ENCODE results near the gene NECTIN1.

The NECTIN1 gene

GRCh38 chr11:119671051-119671450 lies 57.9 kb downstream of the NECTIN1 start:
- no peak for DNase-seq

DNA sequence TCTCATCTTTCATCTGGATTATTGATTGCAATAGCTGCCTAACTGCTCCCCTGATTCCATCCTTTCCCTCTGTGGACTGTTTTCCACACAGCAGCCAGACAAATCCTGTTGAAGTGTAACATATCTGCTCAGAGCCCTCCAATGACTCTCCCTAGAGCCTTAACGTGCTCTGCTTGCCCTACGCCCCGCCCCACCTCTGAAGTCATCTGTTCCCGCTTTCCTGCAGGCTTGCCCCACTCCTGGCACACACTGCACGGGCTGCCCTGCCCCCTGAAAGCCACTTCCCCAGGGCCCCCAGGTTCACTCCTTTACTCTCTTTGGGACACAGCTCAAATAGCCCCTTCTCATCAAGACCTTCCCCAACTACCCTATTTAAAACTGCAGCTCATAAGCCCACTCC lies 59.5 kb downstream of the NECTIN1 start:
- no peak for DNase-seq

DNA sequence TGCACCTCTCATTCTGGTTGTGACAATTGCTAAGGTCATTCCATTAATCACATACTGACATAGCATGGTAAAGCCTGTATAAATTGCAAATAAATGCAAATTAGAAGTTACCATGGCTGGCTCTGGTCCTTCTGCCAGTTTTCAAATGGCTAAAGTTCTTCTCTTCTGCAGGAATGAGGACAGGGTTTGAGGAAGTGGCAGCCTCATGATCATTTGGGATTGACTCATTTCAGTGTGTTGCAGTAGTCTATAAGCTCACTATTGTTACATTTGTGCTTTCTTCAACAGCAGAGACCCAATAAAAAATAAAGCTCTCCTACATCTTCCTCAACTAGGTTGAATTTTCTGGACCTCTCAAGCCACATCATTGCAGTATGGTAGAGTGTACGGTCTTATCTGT lies 60.3 kb downstream of the NECTIN1 start:
- DNase-seq = no peak

- peak; percentile 18 for DNase-seq
Observed at GRCh38 chr11:119666463-119667131, 62.4 kb downstream of the NECTIN1 start.

DNA sequence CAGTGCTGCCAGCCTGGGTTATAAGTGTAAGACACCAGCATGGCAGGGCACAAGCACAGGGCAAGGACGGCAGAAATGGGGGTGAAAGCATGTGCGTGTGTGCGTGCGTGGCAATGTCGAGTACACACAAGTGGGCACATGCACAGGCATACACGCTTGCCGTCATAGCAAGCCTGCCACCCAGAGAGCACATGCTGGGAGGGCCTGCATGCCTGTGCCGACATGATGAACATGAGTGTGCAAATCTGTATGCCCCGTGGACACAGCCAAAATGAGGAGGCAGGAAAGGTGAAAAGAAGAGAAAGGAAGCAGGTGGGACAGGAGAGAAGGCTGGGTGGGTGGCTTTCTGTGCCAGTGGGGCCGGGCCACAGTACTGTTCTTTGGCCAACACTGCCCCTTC lies 62.9 kb downstream of the NECTIN1 start:
- no peak for DNase-seq

DNA sequence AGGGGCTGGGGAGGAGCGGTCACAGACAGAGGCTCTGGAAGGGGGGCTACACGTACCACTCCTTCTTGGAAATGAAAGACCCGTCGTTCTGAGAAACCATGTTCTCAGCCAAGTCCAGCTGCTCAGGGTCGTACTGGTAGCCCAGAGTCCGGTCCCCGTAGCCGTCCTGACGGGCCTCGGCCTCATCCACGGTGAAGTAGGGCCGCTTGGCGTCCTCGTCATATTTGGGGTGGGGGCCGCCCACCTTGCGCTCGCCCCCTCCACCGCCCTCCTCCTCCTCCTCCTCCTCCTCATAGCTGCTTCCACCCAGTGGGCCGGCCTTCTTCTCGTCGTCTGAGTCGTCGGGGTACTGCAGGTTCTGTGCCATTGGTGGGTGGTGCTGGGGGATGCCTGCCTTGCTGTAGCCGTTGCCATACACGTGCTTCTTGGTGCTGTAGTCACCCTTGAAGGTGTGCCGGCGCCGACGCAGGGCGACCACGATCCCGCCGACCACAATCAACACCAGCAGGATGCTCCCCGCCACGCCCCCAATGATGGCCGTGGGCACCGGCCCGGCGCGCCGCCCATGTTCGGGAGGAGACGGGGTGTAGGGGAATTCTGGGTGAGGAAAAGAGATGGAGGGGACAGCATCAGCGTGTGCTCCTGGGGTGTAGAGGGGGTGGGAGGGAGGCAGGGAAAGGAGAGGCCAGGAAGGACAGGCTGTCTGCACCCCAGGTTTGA lies 64.1 kb downstream of the NECTIN1 start:
- no peak for DNase-seq

GRCh38 chr11:119664063-119664572 lies 64.9 kb downstream of the NECTIN1 start:
- DNase-seq = no peak

DNA sequence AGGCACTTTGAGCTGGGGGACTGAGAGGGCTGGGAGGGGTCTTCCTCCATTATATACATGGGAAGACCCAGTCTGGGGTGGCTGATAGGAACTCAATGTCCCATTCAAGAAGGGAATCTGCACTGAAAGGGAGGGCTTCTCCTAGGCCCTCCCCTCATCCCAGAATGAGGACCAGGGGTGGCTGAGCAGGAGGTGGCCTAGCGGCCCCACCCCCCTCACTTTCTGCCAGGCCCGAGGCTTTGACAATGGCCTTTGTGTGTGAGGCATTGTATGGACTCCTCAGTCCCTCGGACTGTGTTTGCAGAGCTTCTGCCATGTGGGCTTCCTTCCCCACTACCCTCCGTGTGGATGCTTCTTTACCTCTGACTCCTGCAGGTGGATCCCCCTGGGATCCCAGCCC lies 65.7 kb downstream of the NECTIN1 start:
- DNase-seq = no peak

DNA sequence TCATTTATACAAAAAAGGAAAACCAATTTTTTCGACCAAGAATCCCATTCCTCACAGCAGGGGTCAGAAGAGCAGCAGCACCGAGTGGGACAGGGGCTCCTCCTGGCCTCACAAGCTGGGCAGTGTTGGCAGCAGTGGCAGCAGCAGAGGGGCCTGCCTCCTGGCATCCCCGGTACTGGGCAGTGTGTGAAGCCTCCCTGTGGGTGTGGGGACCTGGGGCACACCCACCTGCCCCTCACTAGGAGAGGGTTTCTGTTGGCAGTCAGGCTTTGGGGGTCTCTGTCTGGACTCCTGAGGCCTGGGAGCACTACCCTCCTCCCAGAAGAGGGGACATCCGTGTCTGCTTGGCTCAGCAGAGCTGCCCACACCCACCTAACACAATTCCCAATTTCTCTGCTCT lies 67.8 kb downstream of the NECTIN1 start:
- DNase-seq = no peak

- DNase-seq = no peak
Observed at GRCh38 chr11:119659971-119660723, 68.9 kb downstream of the NECTIN1 start.

DNA sequence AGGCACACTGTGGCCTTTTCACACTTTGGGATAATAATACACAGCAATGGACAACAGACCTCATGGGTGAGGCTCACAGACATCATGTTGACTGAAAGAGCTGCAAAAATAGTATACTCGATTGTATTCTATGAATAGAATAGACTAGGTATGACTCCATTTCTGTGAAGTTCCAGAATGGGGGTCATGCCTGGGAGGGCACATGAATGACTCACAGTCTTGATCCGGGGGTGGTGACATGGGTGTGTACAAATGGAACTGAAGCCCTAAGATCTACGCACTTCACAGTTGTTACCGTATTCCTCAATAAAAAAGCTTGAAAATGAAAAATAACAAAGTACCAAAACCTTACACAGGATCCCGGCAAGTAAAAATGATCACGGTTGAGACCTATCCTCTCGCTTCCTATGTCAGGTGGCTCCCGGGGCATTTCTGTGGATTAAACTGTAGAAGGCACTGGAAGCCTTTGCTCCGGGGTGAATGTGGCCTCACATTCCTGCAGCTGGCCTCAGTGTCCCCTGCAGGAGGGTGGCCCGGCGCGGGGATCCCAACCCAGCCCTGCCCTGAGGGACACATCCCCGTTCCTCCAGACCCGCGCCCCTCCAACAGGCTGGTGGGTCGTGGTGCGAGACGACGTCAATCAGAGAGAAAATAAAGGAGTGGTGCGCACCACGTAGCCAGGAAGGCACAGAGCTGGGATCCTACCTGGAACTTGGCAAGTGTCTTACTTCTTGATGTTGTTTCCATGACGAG lies 75.9 kb downstream of the NECTIN1 start:
- no peak for DNase-seq

DNA sequence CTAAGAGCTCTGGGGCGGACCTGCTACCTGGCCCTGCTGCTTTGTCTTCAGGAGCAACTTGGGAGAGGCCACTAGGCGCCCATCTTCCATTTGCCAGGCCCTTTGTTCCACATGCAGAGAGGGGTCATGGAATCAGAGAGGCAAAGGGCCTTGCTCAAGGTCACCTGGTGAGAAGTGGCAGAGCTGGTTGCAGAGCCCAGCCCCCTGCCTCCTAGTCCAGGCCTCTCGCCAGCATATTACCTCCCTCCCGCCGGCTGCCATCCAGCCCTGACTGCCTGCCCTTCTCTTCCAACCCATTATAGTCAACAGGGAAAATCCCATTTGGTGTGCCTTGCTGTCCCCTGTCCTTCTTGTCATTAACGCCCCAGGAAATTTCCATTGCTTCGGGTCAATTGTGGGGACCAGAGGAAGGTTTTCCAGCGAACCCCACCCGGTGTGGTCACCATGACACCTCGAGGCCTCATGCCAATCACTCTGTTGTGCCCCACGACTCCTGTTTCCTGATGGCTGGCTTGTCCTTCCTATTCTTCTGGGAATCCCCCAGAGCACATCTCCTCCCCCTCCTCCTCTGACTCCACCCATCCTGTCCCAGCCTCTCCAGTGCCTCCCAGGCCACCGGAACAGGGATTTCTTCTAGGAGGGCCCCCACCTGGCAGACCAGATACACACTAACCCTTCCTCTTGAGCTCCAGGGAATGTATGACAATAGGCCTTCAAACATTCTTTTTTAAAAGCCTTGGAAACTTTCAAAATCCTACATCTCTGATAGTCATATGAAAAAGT lies 77.0 kb downstream of the NECTIN1 start:
- DNase-seq = no peak

DNA sequence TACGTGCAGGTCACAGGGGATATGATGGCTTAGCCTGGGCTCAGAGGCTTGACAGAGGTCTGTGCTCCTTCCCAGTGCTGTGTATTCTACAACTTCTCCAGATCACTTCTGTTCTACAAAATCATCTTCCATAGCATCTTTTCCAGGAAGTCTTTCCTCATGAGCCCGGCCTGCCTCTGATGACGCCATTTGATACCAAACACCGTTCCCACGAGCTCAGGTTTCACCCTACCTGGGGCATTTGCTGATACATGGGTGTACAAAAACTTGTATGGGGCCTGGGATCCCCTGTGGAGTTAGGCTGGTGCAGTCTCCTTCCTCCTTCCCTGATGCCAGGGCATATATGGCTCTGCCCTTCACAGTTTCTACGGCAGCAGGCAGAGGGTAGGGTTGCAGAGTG lies 78.7 kb downstream of the NECTIN1 start:
- DNase-seq = no peak

DNA sequence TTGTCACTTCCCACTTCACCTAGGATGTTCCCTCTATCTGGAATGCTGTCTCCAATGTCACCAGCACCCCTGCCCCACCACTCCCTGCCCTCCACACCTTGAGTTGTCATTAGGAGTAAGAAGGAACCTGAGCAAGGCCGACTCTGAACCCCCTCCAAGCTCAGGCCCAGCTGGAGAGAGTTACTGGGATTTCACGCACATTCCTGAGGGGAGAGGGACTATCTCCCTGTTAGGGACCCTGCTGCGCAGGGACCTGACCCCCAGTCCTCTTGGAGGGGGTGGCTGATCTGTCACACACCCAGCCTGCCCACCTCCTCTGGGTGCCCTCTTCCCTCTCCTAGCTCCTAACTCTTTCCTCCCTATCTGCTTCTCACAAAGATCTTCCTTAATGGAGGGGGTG lies 81.7 kb downstream of the NECTIN1 start:
- no peak for DNase-seq

GRCh38 chr11:119645018-119645417 lies 84.0 kb downstream of the NECTIN1 start:
- DNase-seq = no peak

DNA sequence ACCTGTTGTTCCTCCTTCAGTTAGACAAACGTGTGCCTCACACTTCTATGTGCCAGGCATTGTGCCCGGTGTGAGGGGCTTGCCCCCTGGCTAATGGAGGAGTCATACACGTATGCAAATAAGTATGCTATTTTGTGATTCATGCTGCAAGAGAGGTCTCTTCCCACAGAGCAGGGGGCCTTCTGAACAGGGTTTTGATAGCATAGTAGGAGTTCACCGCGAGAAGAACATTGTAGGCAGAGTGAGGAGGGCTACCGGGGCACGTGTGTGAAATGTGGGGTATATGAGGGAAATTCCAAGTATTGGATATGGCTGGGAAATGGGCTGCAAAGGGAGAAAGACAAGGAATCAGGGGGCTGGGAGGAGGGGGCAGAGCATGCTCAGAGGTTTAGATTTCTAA lies 84.5 kb downstream of the NECTIN1 start:
- no peak for DNase-seq

GRCh38 chr11:119643876-119644225 lies 85.1 kb downstream of the NECTIN1 start:
- DNase-seq = no peak

DNA sequence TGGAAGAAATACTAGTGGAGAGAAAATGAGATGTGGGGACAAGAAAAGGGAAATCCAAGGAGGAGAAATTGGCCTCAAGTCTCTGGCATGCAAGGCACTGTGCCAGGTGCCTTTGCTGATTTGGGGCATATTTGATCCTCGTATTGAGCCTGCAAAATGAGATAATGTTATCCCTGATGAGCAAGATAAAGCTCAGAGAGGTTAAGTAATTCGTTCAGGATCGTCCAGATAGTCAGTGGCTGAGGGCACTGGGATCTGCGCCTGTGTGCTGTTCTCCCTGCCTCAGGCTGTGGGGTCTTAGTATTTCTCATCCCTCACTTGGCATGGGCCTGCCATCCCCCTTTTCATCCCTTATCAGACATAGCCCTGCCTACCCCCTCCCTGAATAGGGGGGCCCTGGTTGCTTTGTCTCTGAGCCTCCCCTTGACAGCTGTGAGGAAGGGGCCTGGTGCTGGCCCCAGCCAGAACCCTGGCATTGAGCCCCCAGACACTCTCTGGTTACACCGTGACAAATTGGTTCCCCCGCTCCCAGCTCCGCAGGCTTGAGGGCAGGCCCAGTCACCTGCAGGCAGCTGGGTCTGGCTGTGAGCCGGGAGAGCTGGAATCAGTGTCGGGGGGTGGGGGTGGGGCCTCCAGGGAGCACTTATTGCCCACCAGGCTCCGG lies 85.7 kb downstream of the NECTIN1 start:
- DNase-seq = no peak

- no peak for DNase-seq
Observed at GRCh38 chr11:119641983-119642745, 86.8 kb downstream of the NECTIN1 start.

DNA sequence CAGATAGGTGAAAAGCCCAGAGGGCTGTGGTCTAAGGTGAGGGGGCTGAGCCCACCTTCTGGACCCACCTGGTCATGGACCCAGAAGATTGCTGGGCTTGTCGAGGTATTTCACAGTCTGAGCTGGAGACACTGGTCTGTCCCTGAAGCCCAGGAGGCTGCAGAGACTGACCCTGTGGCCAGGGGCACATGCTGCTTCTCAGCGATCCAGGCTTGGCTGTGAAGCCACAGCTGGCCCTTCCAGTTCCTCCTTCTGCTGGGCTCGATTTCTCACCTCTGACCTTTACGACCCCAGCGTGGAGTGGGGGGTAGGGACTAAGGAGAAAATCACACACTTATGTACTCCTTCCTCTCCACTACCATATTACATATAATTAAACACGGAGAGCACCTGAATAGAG lies 88.5 kb downstream of the NECTIN1 start:
- DNase-seq = no peak

GRCh38 chr11:119639642-119640205 lies 89.3 kb downstream of the NECTIN1 start:
- DNase-seq = no peak
